H1 (cell line): Measurements from ENCODE around the gene RELT.

Experiments used
- ASH2L ChIP-seq: fragments of 200-600, 300-600 bp; sonication (generic); IDR thresholded peaks from one replicate; pipeline ENCODE4 v1.7.1; 2017; ENCODE audit warnings: low read length
- ATF3 ChIP-seq: IDR thresholded peaks from 2 replicates; pipeline ENCODE4 v1.6.1; 2011; ENCODE audit warnings: low read depth, mild to moderate bottlenecking, low read length; ENCODE audit not compliant: insufficient read depth
- CBX8 ChIP-seq: fragments of 300-800, 300-1000 bp; sonication (generic); IDR thresholded peaks from 2 replicates; pipeline ENCODE4 v1.7.1; 2016; ENCODE audit warnings: low read depth, low read length, borderline replicate concordance
- CTCF ChIP-seq, 3 experiments: IDR thresholded peaks; 1 replicate in 2 of 3; 2 replicates in 1 of 3; pipeline versions ENCODE4 v1.5.1 to v1.6.1; 2011; ENCODE audit warnings: low read length in 3 of 3, mild to moderate bottlenecking in 3 of 3, inconsistent platforms in 2 of 3, low read depth in 1 of 3, moderate library complexity in 1 of 3; ENCODE audit not compliant: insufficient read depth in 1 of 3; ENCODE audit errors: control extremely low read depth in 1 of 3
- EZH2 ChIP-seq: fragments of 200-600 bp; sonication (generic); IDR thresholded peaks from 2 replicates; pipeline ENCODE4 v1.7.1; 2012; ENCODE audit warnings: low read depth, mild to moderate bottlenecking, moderate library complexity, low read length, inconsistent platforms; ENCODE audit not compliant: severe bottlenecking
- JUN ChIP-seq: IDR thresholded peaks from 2 replicates; pipeline ENCODE4 v1.6.1; 2011; ENCODE audit warnings: low read depth, mild to moderate bottlenecking, improper control_type of control experiment, low read length
- MAX ChIP-seq: IDR thresholded peaks from 2 replicates; pipeline ENCODE4 v1.6.1; 2012; ENCODE audit warnings: inconsistent platforms
- NANOG ChIP-seq: IDR thresholded peaks from 2 replicates; pipeline ENCODE4 v1.6.1; 2011; ENCODE audit warnings: low read length, low read depth, mild to moderate bottlenecking, inconsistent platforms; ENCODE audit not compliant: insufficient read depth, poor library complexity, severe bottlenecking
- POLR2A ChIP-seq, 2 experiments: IDR thresholded peaks; 1 replicate in 1 of 2; 2 replicates in 1 of 2; pipeline ENCODE4 v1.6.1; 2011; ENCODE audit warnings: low read depth in 2 of 2, low read length in 2 of 2, mild to moderate bottlenecking in 2 of 2; ENCODE audit errors: control extremely low read depth in 1 of 2
- RXRA ChIP-seq: IDR thresholded peaks from 2 replicates; pipeline ENCODE4 v1.6.1; 2011; ENCODE audit warnings: low read depth, mild to moderate bottlenecking, low read length, moderate library complexity; ENCODE audit not compliant: insufficient read depth
- TAF1 ChIP-seq: IDR thresholded peaks from 2 replicates; pipeline ENCODE4 v1.6.1; 2011; ENCODE audit warnings: mild to moderate bottlenecking, low read depth, low read length
- TAF7 ChIP-seq: optimal IDR thresholded peaks from 2 replicates; pipeline ENCODE3; 2011; ENCODE audit warnings: low read depth, mild to moderate bottlenecking, inconsistent platforms, low read length, moderate library complexity, borderline replicate concordance
- TCF12 ChIP-seq: IDR thresholded peaks from 2 replicates; pipeline ENCODE4 v1.6.1; 2011; ENCODE audit warnings: low read depth, mild to moderate bottlenecking, low read length

- TF ChIP-seq POLR2A (IDR thresholded peaks at IDR 0.05; ENCODE audit: control extremely low read depth in 1 of 2, low read depth in 2 of 2, low read length in 2 of 2) (no peak), NANOG (no peak), CTCF (IDR thresholded peaks at IDR 0.05; ENCODE audit: control extremely low read depth in 1 of 3, insufficient read depth in 1 of 3, low read depth in 1 of 3, low read length in 3 of 3) (no peak), RXRA (no peak), TAF1 (no peak), ASH2L (no peak), EZH2 (no peak), ATF3 (no peak), CBX8 (no peak), TAF7 (no peak), TCF12 (no peak), JUN (no peak), MAX (no peak)
Measured at GRCh38 chr11:73374151-73374550, 2.0 kb upstream of the RELT start.
